Fibroblast of lung (primary cell): Measurements from ENCODE around the gene ROBO1. TPM values are rescaled to one million over a fixed set of nuclear protein-coding genes. Genes with fewer than 3 reads are reported as not detected.

Source experiments
- DNase-seq, 2 donors: peaks; one replicate each; pipeline versions ENCODE4 v3.0.0 to v3.0.0-alpha.2; 2010; ENCODE audit warnings: low read depth in 2 of 2
- H2AFZ ChIP-seq: 2 replicates; pipeline ENCODE4 v1.5.1; 2012; ENCODE audit warnings: low read length, control low read depth, inconsistent platforms
- H3K27ac ChIP-seq: 2 replicates; pipeline ENCODE4 v1.5.1; 2011; ENCODE audit warnings: low read length, control low read depth; ENCODE audit not compliant: insufficient read depth
- H3K27me3 ChIP-seq: 2 replicates; pipeline ENCODE4 v1.5.1; 2011; ENCODE audit warnings: mild to moderate bottlenecking, low read length; ENCODE audit not compliant: control insufficient read depth, insufficient read depth
- H3K36me3 ChIP-seq: 2 replicates; pipeline ENCODE4 v1.5.1; 2011; ENCODE audit warnings: low read length; ENCODE audit not compliant: control insufficient read depth, insufficient read depth
- H3K4me1 ChIP-seq: 2 replicates; pipeline ENCODE4 v1.5.1; 2011; ENCODE audit warnings: low read length; ENCODE audit not compliant: control insufficient read depth, insufficient read depth; ENCODE audit errors: extremely low read depth
- H3K4me2 ChIP-seq: 2 replicates; pipeline ENCODE4 v1.5.1; 2011; ENCODE audit warnings: low read length, control low read depth; ENCODE audit not compliant: insufficient read depth; ENCODE audit errors: extremely low read depth
- H3K4me3 ChIP-seq, 4 experiments: fragments of 200-600 bp in 1 of 4; sonication (generic) in 1 of 4; replicated peaks in 1 of 4; 2 replicates each; pipeline ENCODE4 v1.5.1; 2011 to 2016; ENCODE audit warnings: low read length in 4 of 4, low read depth in 3 of 4, mild to moderate bottlenecking in 3 of 4, control low read depth in 2 of 4, inconsistent platforms in 1 of 4, mixed read lengths in 1 of 4; ENCODE audit not compliant: insufficient read depth in 1 of 4; ENCODE audit errors: control extremely low read depth in 1 of 4
- H3K79me2 ChIP-seq: 2 replicates; pipeline ENCODE4 v1.5.1; 2012; ENCODE audit warnings: mild to moderate bottlenecking, low read length, inconsistent platforms; ENCODE audit not compliant: control insufficient read depth, insufficient read depth
- H3K9ac ChIP-seq: 2 replicates; pipeline ENCODE4 v1.5.1; 2011; ENCODE audit warnings: mild to moderate bottlenecking, low read length, control low read depth; ENCODE audit not compliant: insufficient read depth
- H3K9me3 ChIP-seq: 2 replicates; pipeline ENCODE4 v1.5.1; 2012; ENCODE audit warnings: low read depth, low read length; ENCODE audit not compliant: control insufficient read depth, insufficient read depth
- H4K20me1 ChIP-seq: 2 replicates; pipeline ENCODE4 v1.5.1; 2011; ENCODE audit warnings: low read length; ENCODE audit not compliant: control insufficient read depth, insufficient read depth; ENCODE audit errors: extremely low read depth
- CTCF ChIP-seq, 2 donors: IDR thresholded peaks in 1 of 2; conservative IDR thresholded peaks in 1 of 2; 1 replicate in 1 of 2; 2 replicates in 1 of 2; pipeline ENCODE4 v1.5.1; 2011 to 2012; ENCODE audit warnings: low read length in 2 of 2, control low read depth in 1 of 2, inconsistent platforms in 1 of 2, low read depth in 1 of 2, mild to moderate bottlenecking in 1 of 2
- EZH2 ChIP-seq: IDR thresholded peaks from 2 replicates; pipeline ENCODE4 v1.5.1; 2012; ENCODE audit warnings: low read length, control low read depth, mild to moderate bottlenecking; ENCODE audit errors: missing control alignments
- polyA plus RNA-seq, 2 donors: library from polyadenylated mRNA; depleted of rRNA in 1 of 2; stranded (reverse) in 1 of 2; unstranded in 1 of 2; fragments of >200 nt; gene quantifications; 2 replicates each; pipeline ENCODE4 v1.2.1, GENCODE V29; 2011 to 2012; ENCODE audit warnings: missing spikeins in 1 of 2
- total RNA-seq: library from RNA; depleted of rRNA; stranded (reverse); fragments of >200 nt; gene quantifications from 2 replicates; pipeline ENCODE4 v1.2.1, GENCODE V29; 2014

Gene ROBO1
- total and polyA plus RNA-seq, 2 donors (not counting 1 experiment from before 2014, with no cell fraction given): 53.8 to 104 TPM

DNA sequence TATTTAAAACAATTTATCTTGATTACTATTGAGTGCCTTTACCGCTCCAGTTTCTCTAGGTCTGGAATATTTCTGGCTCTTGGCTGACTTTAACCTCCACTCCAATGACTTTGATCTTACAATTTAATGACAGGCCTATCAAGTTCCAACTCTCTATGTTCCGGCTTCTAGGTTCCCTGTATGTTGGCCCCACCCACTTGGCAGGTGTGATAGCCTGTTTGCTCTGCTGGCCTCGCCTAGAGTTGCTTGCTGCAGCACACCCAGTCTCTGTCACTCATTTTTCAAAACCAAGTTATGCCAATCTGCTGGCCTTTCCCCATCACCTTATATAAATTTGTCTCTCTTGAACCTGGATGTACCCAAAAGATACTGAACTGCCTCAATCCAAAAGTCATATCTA is 428.0 kb downstream of the ROBO1 start:
- H3K27ac ChIP-seq: no peak overlapping the region
- no peaks in the 10 kb centered on the region for H3K36me3 ChIP-seq
- H3K27me3 ChIP-seq: no peaks in the 10 kb centered on the region
- no peak overlapping the region for H3K4me2 ChIP-seq
- no peaks in the 10 kb centered on the region for H4K20me1 ChIP-seq
- H3K4me3 ChIP-seq: no peak overlapping the region
- DNase-seq: no peak
- H2AFZ ChIP-seq: no peak overlapping the region
- H3K4me1 ChIP-seq: no peaks in the 10 kb centered on the region
- no peak for TF ChIP-seq EZH2
- TF ChIP-seq CTCF (conservative IDR thresholded peaks at IDR 0.05 in 1 of 2, IDR thresholded peaks at IDR 0.05 in 1 of 2; ENCODE audit: low read depth in 1 of 2, low read length in 2 of 2): no peak
- no peaks in the 10 kb centered on the region for H3K79me2 ChIP-seq
- H3K9ac ChIP-seq: no peak overlapping the region
- H3K9me3 ChIP-seq: no peaks in the 10 kb centered on the region

DNA sequence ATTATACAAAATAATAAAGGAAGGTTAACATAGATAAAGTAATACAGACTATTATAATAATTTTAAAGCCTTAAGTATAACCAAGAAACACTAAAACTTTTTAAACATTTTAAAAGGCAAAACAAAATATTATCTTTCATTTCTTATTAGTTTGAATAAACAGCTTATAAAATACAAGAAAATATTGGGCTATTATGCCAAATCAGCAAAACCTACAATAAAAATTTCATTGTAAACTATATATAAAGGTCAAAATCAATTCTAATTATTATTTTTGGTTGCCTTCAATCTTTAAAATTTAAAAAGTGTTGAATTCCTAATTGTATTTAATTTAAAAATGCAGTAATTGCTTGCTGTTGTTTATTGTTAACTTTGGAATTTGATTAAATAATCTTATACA is 430.0 kb downstream of the ROBO1 start:
- Histone ChIP-seq H3K9me3 (no peaks in the 10 kb centered on the region), H4K20me1 (no peaks in the 10 kb centered on the region), H3K27me3 (no peaks in the 10 kb centered on the region), H3K4me1 (no peaks in the 10 kb centered on the region), H3K4me2 (no peak overlapping the region), H2AFZ (no peak overlapping the region), H3K36me3 (no peaks in the 10 kb centered on the region), H3K79me2 (no peaks in the 10 kb centered on the region), H3K4me3 (no peak overlapping the region), H3K9ac (no peak overlapping the region), H3K27ac (no peak overlapping the region)
- no peak for DNase-seq
- no peak for TF ChIP-seq EZH2
- TF ChIP-seq CTCF (conservative IDR thresholded peaks at IDR 0.05 in 1 of 2, IDR thresholded peaks at IDR 0.05 in 1 of 2; ENCODE audit: low read depth in 1 of 2, low read length in 2 of 2): no peak

DNA sequence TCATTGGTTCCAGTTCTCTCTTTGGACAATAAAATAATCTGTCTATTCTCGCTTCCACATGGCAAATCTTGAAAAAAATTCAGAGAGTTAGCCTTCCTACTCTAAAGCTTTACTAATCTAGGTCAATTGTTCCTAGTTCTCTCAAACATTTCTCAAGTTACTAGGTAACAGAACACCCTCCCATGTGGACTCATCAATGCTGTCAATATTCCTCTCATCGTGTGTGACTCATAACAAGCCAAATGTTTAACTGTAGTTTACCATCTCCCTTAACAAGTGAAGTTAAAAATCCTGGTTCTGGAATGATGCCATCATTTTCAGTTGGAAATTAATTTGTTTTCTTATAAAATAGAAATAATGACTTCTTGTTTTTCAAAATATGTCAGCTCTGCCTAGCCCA is 438.6 kb downstream of the ROBO1 start:
- no peaks in the 10 kb centered on the region for H3K79me2 ChIP-seq
- no peaks in the 10 kb centered on the region for H4K20me1 ChIP-seq
- no peaks in the 10 kb centered on the region for H3K36me3 ChIP-seq
- H3K9ac ChIP-seq: no peak overlapping the region
- TF ChIP-seq CTCF (conservative IDR thresholded peaks at IDR 0.05 in 1 of 2, IDR thresholded peaks at IDR 0.05 in 1 of 2; ENCODE audit: low read depth in 1 of 2, low read length in 2 of 2) (no peak), EZH2 (no peak)
- H3K27ac ChIP-seq: no peak overlapping the region
- no peaks in the 10 kb centered on the region for H3K4me1 ChIP-seq
- peak; percentile 3 to 38 for DNase-seq
- no peaks in the 10 kb centered on the region for H3K27me3 ChIP-seq
- H3K4me2 ChIP-seq: no peak overlapping the region
- H2AFZ ChIP-seq: no peak overlapping the region
- no peak overlapping the region for H3K4me3 ChIP-seq
- H3K9me3 ChIP-seq: no peaks in the 10 kb centered on the region
